Adrenal gland (tissue), 5 donors: ENCODE data around the gene CENPP.

Experiments
- POLR2A ChIP-seq, 2 donors: fragments of 450-650 bp; IDR thresholded peaks; one replicate each; pipeline ENCODE4 v1.6.1; 2017; ENCODE audit warnings: antibody characterized with exemption in 2 of 2, mild to moderate bottlenecking in 2 of 2, moderate library complexity in 1 of 2
- TF ChIP-seq, protein P1 (sequence below), 6 experiments: fragments of 450-650 bp in 4 of 6; fragments of 200-600 bp in 2 of 6; sonication (generic) in 1 of 6; IDR thresholded peaks; 1 replicate in 5 of 6; 2 replicates in 1 of 6; pipeline versions ENCODE4 v1.5.1 to v1.8.0; 2016 to 2021; ENCODE audit warnings: antibody characterized with exemption in 6 of 6, mild to moderate bottlenecking in 2 of 6, moderate library complexity in 1 of 6
- donor health status: DM: no; HTN: no; CAD: no.

- TF ChIP-seq, protein P1, sequence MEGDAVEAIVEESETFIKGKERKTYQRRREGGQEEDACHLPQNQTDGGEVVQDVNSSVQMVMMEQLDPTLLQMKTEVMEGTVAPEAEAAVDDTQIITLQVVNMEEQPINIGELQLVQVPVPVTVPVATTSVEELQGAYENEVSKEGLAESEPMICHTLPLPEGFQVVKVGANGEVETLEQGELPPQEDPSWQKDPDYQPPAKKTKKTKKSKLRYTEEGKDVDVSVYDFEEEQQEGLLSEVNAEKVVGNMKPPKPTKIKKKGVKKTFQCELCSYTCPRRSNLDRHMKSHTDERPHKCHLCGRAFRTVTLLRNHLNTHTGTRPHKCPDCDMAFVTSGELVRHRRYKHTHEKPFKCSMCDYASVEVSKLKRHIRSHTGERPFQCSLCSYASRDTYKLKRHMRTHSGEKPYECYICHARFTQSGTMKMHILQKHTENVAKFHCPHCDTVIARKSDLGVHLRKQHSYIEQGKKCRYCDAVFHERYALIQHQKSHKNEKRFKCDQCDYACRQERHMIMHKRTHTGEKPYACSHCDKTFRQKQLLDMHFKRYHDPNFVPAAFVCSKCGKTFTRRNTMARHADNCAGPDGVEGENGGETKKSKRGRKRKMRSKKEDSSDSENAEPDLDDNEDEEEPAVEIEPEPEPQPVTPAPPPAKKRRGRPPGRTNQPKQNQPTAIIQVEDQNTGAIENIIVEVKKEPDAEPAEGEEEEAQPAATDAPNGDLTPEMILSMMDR (IDR thresholded peaks at IDR 0.05) = no peak
- no peak for TF ChIP-seq POLR2A (IDR thresholded peaks at IDR 0.05)
These were observed 52.1 kb downstream of the CENPP start for GRCh38 chr9:92377876-92378275.
